HCT116 (cell line): Measurements from ENCODE around the gene TPP1. TPM values are rescaled to one million over a fixed set of nuclear protein-coding genes. Genes with fewer than 3 reads are reported as not detected.

ENCODE experiments used
- ATAC-seq: fragments of 200-7000 bp; cut with Tn5 transposase; 2 replicates; pipeline ENCODE4 v1.9.1; 2020; ENCODE audit warnings: mild to moderate bottlenecking, moderate library complexity
- BruUV-seq: library from RNA; stranded (reverse); fragments of 400-500 nt; replicated peaks from 2 replicates; lab custom pipeline; 2021; lab: Mats Ljungman, UMichigan
- CTCF ChIA-PET: fragments of 300-600 bp; sonication (Branson Sonifier 250); formaldehyde crosslinking; loops from one replicate; lab custom pipeline; 2021; ENCODE audit warnings: antibody characterized with exemption; lab: Charles Lee
- POLR2A ChIA-PET: fragments of 300-600, 350-600 bp; sonication (Branson Sonifier 250); formaldehyde crosslinking; loops from one replicate; lab custom pipeline; 2021; ENCODE audit warnings: antibody characterized with exemption; lab: Charles Lee
- RAD21 ChIA-PET, 2 experiments: fragments of 300-600 bp; sonication (Branson Sonifier 250); formaldehyde crosslinking; loops; one replicate each; lab custom pipeline; 2023; ENCODE audit warnings: low total read pairs in 2 of 2; ENCODE audit not compliant: uncharacterized antibody in 2 of 2, unreplicated experiment in 2 of 2, low non-redundant PET in 1 of 2; lab: Charles Lee
- DNase-seq: peaks from one replicate; pipeline ENCODE4 v3.0.0-alpha.2; 2010; ENCODE audit warnings: low read depth, low spot score
- H2AFZ ChIP-seq: fragments of 200-600 bp; shearing (Covaris generic), sonication (generic); 2 replicates; pipeline ENCODE4 v1.6.1; 2017; ENCODE audit warnings: low read depth, mixed run types, mixed read lengths, antibody characterized with exemption, low read length; ENCODE audit not compliant: poor library complexity, severe bottlenecking
- H3K27ac ChIP-seq: 2 replicates; pipeline ENCODE4 v1.5.1; 2012; ENCODE audit warnings: low read depth, low read length
- H3K27me3 ChIP-seq: fragments of 200-600 bp; sonication (generic); 2 replicates; pipeline ENCODE4 v1.6.1; 2016; ENCODE audit warnings: mixed run types, low read length, mixed read lengths; ENCODE audit not compliant: insufficient read depth
- H3K36me3 ChIP-seq, 2 experiments: fragments of 200-500 bp in 1 of 2; fragments of 200-600 bp in 1 of 2; sonication (Bioruptor generic) in 1 of 2; sonication (generic) in 1 of 2; 2 replicates each; pipeline versions ENCODE4 v1.5.1 to v1.6.1; 2014 to 2016; ENCODE audit warnings: low read length in 2 of 2, inconsistent platforms in 1 of 2, mixed read lengths in 1 of 2, mixed run types in 1 of 2; ENCODE audit not compliant: insufficient read depth in 2 of 2, control insufficient read depth in 1 of 2
- H3K4me1 ChIP-seq, 2 experiments: fragments of 200-600 bp in 1 of 2; sonication (generic) in 1 of 2; 2 replicates each; pipeline versions ENCODE4 v1.5.1 to v1.6.1; 2012 to 2017; ENCODE audit warnings: low read length in 2 of 2, inconsistent platforms in 1 of 2, mild to moderate bottlenecking in 1 of 2, mixed read lengths in 1 of 2, mixed run types in 1 of 2, moderate library complexity in 1 of 2; ENCODE audit not compliant: insufficient read depth in 2 of 2, control insufficient read depth in 1 of 2
- H3K4me2 ChIP-seq: fragments of 200-600 bp; sonication (generic); 2 replicates; pipeline ENCODE4 v1.6.1; 2017; ENCODE audit warnings: mixed run types, low read length, mixed read lengths
- H3K4me3 ChIP-seq, 2 experiments: fragments of 200-600 bp in 1 of 2; sonication (generic) in 1 of 2; replicated peaks in 1 of 2; 2 replicates each; pipeline ENCODE4 v1.5.1; 2011 to 2016; ENCODE audit warnings: low read length in 2 of 2, control low read depth in 1 of 2, low read depth in 1 of 2, mild to moderate bottlenecking in 1 of 2, mixed read lengths in 1 of 2, mixed run types in 1 of 2
- H3K79me2 ChIP-seq: fragments of 200-600 bp; sonication (generic); 2 replicates; pipeline ENCODE4 v1.6.1; 2017; ENCODE audit warnings: mild to moderate bottlenecking, mixed run types, low read length, moderate library complexity, mixed read lengths; ENCODE audit not compliant: insufficient read depth
- H3K9ac ChIP-seq: fragments of 200-600 bp; sonication (generic); 2 replicates; pipeline ENCODE4 v1.6.1; 2016; ENCODE audit warnings: low read length, mixed read lengths
- H3K9me2 ChIP-seq: fragments of 200-600 bp; sonication (generic), shearing (Covaris generic); 2 replicates; pipeline ENCODE4 v1.6.1; 2017; ENCODE audit warnings: mixed run types, mild to moderate bottlenecking, moderate library complexity; ENCODE audit not compliant: insufficient read depth
- H3K9me3 ChIP-seq, 2 experiments: fragments of 200-500 bp in 1 of 2; fragments of 200-600 bp in 1 of 2; sonication (Bioruptor generic) in 1 of 2; sonication (generic) in 1 of 2; 2 replicates each; pipeline ENCODE4 v1.6.1; 2014 to 2017; ENCODE audit warnings: low read length in 2 of 2, mixed read lengths in 2 of 2, inconsistent platforms in 1 of 2, low read depth in 1 of 2, mild to moderate bottlenecking in 1 of 2, mixed run types in 1 of 2, moderate library complexity in 1 of 2; ENCODE audit not compliant: control insufficient read depth in 1 of 2, insufficient read depth in 1 of 2
- H4K20me1 ChIP-seq: fragments of 200-600 bp; sonication (generic), shearing (Covaris generic); 2 replicates; pipeline ENCODE4 v1.6.1; 2017; ENCODE audit warnings: mixed run types, mild to moderate bottlenecking, moderate library complexity; ENCODE audit not compliant: insufficient read depth
- ATF3 ChIP-seq: IDR thresholded peaks from 2 replicates; pipeline ENCODE4 v1.6.1; 2012
- CBX3 ChIP-seq: IDR thresholded peaks from 2 replicates; pipeline ENCODE4 v1.6.1; 2012; ENCODE audit warnings: low read depth
- ELF1 ChIP-seq: IDR thresholded peaks from 2 replicates; pipeline ENCODE4 v1.6.1; 2012; ENCODE audit warnings: low read depth, borderline replicate concordance
- POLR2A ChIP-seq: IDR thresholded peaks from 2 replicates; pipeline ENCODE4 v1.7.0; 2011; ENCODE audit warnings: borderline replicate concordance; ENCODE audit not compliant: insufficient read depth, insufficient read length; ENCODE audit errors: extremely low read depth
- POLR2AphosphoS5 ChIP-seq: IDR thresholded peaks from 2 replicates; pipeline ENCODE4 v1.6.1; 2011; ENCODE audit warnings: mild to moderate bottlenecking, low read depth, low read length, moderate library complexity
- RAD21 ChIP-seq: IDR thresholded peaks from 2 replicates; pipeline ENCODE4 v1.6.1; 2012; ENCODE audit warnings: low read depth, mild to moderate bottlenecking
- SRF ChIP-seq: IDR thresholded peaks from 2 replicates; pipeline ENCODE4 v1.6.1; 2012; ENCODE audit warnings: low read depth
- YY1 ChIP-seq: IDR thresholded peaks from 2 replicates; pipeline ENCODE4 v1.6.1; 2011; ENCODE audit warnings: low read length, low read depth, moderate library complexity, mild to moderate bottlenecking; ENCODE audit not compliant: insufficient replicate concordance; ENCODE audit errors: extremely low read depth
- ZBTB33 ChIP-seq: IDR thresholded peaks from 2 replicates; pipeline ENCODE4 v1.6.1; 2011; ENCODE audit warnings: mild to moderate bottlenecking, low read length, moderate library complexity; ENCODE audit not compliant: insufficient replicate concordance; ENCODE audit errors: extremely low read depth
- ZFX ChIP-seq: fragments of 450-650 bp; IDR thresholded peaks from 2 replicates; pipeline ENCODE4 v1.6.1; 2017
- ZNF274 ChIP-seq: fragments of 200-500 bp; sonication (Bioruptor generic); IDR thresholded peaks from 2 replicates; pipeline ENCODE4 v1.6.1; 2014; ENCODE audit warnings: mild to moderate bottlenecking, low read depth, low read length, inconsistent platforms
- intact Hi-C: fragments of 100-400 bp; cut with micrococcal nuclease; formaldehyde crosslinking; loops from 2 replicates; pipeline ENCODE4 v1.10.0; 2022
- total RNA-seq: library from RNA; stranded (reverse); gene quantifications from one replicate; pipeline ENCODE4 v1.2.1, GENCODE V29; 2021; ENCODE audit not compliant: unreplicated experiment
- TF ChIP-seq, protein P1 (sequence below): IDR thresholded peaks from 2 replicates; pipeline ENCODE4 v1.6.1; 2012
- TF ChIP-seq, protein P2 (sequence below), 3 experiments: fragments of 200-600 bp in 1 of 3; sonication (generic) in 1 of 3; IDR thresholded peaks in 2 of 3; conservative IDR thresholded peaks in 1 of 3; 2 replicates each; pipeline ENCODE4 v1.5.1; 2012 to 2017; ENCODE audit warnings: low read depth in 2 of 3, low read length in 2 of 3, antibody characterized with exemption in 1 of 3, borderline replicate concordance in 1 of 3, control low read depth in 1 of 3, mild to moderate bottlenecking in 1 of 3, mixed read lengths in 1 of 3, mixed run types in 1 of 3, moderate library complexity in 1 of 3; ENCODE audit not compliant: insufficient read depth in 1 of 3

The TPP1 gene
- total RNA-seq, 1 experiment from 2014 or later: 44.7 TPM

DNA sequence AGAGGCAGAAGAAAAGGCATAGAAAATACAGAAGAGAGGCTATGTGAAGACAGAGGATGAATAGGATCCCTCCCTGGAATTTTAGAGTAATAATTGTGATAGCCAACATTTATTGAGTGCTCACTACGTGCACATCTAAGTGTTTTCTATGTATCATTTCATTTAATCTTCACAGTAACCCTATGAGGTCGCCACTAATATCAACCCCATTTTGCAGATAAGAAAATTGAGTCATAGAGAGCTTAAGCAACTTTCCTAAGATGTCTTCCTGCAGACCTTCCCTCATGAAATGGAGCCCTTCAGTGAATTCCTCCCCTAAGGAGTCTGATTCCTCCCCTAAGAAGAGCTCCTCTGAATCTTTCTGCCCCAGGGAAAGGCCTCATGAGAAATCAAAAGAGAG lies 53.9 kb downstream of the TPP1 start (continued):
- TF ChIP-seq SRF (no peak), ZFX (no peak)

DNA sequence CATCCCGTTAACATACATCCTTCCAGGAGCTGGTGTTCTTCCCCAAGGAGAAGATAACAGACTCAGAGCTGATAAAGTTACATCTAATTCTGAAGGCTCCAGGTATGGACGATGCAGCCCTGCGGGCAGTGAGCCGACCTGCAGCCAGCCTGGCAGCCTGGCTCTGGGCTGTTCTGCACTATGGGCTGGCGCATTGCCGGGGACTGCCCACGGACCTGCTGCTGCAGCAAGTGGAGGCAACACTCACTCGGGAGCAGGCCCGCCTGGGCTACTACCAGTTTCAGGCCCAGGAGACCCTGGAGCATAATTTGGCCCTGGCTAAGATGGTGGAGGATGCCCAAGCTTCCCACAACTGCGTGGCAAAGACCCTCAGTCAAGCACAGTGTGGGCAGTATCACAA lies 55.6 kb downstream of the TPP1 start:
- Histone ChIP-seq H2AFZ (no peak overlapping the region), H3K4me1 (peaks cover 0 to 6% of the 10 kb centered on the region in 2 experiments; a peak in 1 of 4 replicates), H3K4me3 (no peak overlapping the region), H4K20me1 (no peaks in the 10 kb centered on the region), H3K9ac (no peak overlapping the region), H3K9me3 (no peaks in the 10 kb centered on the region), H3K36me3 (no peaks in the 10 kb centered on the region; a peak in 1 of 4 replicates), H3K79me2 (no peaks in the 10 kb centered on the region), H3K27me3 (no peaks in the 10 kb centered on the region), H3K9me2 (no peaks in the 10 kb centered on the region), H3K4me2 (no peak overlapping the region), H3K27ac (no peak overlapping the region)
- no peak for DNase-seq
- BruUV-seq: no TSS peak
- ChIA-PET RAD21 (no interaction called here), CTCF (no interaction called here), POLR2A (no interaction called here)
- TF ChIP-seq ELF1 (no peak), POLR2A (no peak), RAD21 (no peak), ATF3 (no peak), YY1 (no peak), POLR2AphosphoS5 (no peak), CBX3 (no peak), ZNF274 (no peak), ZBTB33 (no peak), ZFX (no peak)
- TF ChIP-seq, protein P1, sequence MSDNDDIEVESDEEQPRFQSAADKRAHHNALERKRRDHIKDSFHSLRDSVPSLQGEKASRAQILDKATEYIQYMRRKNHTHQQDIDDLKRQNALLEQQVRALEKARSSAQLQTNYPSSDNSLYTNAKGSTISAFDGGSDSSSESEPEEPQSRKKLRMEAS: no peak
- TF ChIP-seq, protein P2, sequence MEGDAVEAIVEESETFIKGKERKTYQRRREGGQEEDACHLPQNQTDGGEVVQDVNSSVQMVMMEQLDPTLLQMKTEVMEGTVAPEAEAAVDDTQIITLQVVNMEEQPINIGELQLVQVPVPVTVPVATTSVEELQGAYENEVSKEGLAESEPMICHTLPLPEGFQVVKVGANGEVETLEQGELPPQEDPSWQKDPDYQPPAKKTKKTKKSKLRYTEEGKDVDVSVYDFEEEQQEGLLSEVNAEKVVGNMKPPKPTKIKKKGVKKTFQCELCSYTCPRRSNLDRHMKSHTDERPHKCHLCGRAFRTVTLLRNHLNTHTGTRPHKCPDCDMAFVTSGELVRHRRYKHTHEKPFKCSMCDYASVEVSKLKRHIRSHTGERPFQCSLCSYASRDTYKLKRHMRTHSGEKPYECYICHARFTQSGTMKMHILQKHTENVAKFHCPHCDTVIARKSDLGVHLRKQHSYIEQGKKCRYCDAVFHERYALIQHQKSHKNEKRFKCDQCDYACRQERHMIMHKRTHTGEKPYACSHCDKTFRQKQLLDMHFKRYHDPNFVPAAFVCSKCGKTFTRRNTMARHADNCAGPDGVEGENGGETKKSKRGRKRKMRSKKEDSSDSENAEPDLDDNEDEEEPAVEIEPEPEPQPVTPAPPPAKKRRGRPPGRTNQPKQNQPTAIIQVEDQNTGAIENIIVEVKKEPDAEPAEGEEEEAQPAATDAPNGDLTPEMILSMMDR (IDR thresholded peaks at IDR 0.05 in 2 of 3, conservative IDR thresholded peaks at IDR 0.05 in 1 of 3; ENCODE audit: borderline replicate concordance in 1 of 3, insufficient read depth in 1 of 3, low read depth in 2 of 3, low read length in 2 of 3): no peak
- intact Hi-C loops: no loop called here
- no peak for ATAC-seq
